ENCODE results near the gene ASIC3.
"Not testable (repeated sequence)": the region's sequence is repeated elsewhere in the genome, so short reads cannot be mapped to it uniquely, and the experiment has no call there.

The ASIC3 gene

DNA sequence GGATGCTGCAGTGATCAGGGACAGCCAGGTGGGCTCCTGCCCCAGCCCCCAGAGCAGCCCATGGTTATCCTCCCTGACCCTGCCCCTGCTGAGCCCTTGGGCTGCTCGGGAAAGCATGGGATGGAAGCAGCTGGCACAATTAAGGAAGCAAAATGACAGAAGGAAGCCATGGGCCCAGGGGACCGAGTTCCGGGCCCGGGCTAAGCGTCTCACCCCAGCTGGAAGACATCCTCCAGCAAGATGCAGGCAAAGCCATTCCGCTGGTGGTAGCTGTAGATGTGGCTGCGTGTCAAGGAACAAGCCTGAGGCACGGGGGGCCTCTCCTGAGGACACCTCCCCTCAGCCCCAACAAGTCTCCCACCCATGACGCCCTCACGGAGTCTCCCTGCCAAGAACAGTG lies 25.1 kb upstream of the ASIC3 start:
- Histone ChIP-seq H3K9ac (ENCODE audit: low read depth, low read length, poor library complexity, severe bottlenecking) (no peak overlapping the region), H2AFZ (ENCODE audit: low read length) (no peak overlapping the region), H3K36me3 (ENCODE audit: insufficient read depth, low read length) (no peaks in the 10 kb centered on the region)

DNA sequence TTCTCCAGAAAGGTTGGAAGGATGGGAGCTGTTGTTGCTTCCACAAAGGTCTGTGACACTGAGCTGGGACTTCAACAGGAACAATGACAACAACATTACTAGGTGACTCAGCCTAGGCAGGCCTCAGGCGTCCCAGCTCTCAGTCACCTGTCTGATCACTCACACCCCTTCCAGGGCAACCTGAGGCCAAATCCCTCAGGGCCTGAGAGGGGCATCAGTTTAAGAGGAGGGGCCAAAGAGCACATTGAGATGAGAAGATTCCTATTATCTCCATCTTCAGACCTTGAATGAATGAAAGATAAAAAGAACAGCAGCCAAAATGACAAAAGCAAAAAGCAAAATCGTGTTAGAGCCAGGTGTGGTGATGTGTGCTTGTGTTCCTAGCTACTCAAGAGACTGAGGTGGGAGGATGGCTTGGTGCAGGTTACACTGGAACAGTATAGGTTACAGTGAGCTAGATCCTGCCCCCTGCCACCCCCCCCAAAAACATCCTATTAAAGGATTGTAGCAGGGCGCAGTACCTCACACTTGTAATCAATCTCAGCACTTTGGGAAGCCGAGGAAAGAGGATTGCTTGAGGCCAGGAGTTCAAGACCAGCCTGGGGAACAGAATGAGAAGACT lies 23.8 kb upstream of the ASIC3 start, which contains the start of gene ATG9B:
Gene ATG9B (minus strand): TSS at position 60 of the 622 bp plus-strand sequence. CDS start 71 bp downstream, outside the sequence.
- Histone ChIP-seq H3F3A (ENCODE audit: low read depth) (no peaks in the 10 kb centered on the region), H3K27me3 (ENCODE audit: insufficient read depth, low read length, poor library complexity, severe bottlenecking) (no peaks in the 10 kb centered on the region), H3K4me1 (ENCODE audit: insufficient read depth, low read length, poor library complexity, severe bottlenecking) (peaks cover 7% of the 10 kb centered on the region), H3K36me3 (ENCODE audit: insufficient read depth, low read length) (no peaks in the 10 kb centered on the region), H3K4me3 (ENCODE audit: low read length, poor library complexity, severe bottlenecking) (no peak within 1 kb of the TSS), H3K9me2 (replicated peaks; ENCODE audit: low read depth, low read length) (no peaks in the 10 kb centered on the region), H3K9ac (ENCODE audit: low read depth, low read length, poor library complexity, severe bottlenecking) (no peak within 1 kb of the TSS), H3K79me2 (ENCODE audit: insufficient read depth, low read length) (peaks cover 6% of the 10 kb centered on the region; the same call in 1 of the 2 replicates), H3K9me3 (ENCODE audit: insufficient read depth, low read depth, low read length) (no peaks in the 10 kb centered on the region), H2AFZ (ENCODE audit: low read length) (no peak within 1 kb of the TSS), H3K4me2 (ENCODE audit: low read depth, low read length, poor library complexity, severe bottlenecking) (no peak within 1 kb of the TSS), H4K20me1 (ENCODE audit: insufficient read depth, low read length, poor library complexity, severe bottlenecking) (no peaks in the 10 kb centered on the region)
- TF ChIP-seq, protein P1, sequence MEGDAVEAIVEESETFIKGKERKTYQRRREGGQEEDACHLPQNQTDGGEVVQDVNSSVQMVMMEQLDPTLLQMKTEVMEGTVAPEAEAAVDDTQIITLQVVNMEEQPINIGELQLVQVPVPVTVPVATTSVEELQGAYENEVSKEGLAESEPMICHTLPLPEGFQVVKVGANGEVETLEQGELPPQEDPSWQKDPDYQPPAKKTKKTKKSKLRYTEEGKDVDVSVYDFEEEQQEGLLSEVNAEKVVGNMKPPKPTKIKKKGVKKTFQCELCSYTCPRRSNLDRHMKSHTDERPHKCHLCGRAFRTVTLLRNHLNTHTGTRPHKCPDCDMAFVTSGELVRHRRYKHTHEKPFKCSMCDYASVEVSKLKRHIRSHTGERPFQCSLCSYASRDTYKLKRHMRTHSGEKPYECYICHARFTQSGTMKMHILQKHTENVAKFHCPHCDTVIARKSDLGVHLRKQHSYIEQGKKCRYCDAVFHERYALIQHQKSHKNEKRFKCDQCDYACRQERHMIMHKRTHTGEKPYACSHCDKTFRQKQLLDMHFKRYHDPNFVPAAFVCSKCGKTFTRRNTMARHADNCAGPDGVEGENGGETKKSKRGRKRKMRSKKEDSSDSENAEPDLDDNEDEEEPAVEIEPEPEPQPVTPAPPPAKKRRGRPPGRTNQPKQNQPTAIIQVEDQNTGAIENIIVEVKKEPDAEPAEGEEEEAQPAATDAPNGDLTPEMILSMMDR (conservative IDR thresholded peaks at IDR 0.05; ENCODE audit: low read length): no peak
- TF ChIP-seq EZH2phosphoT487 (IDR thresholded peaks at IDR 0.05; ENCODE audit: borderline replicate concordance): no peak

More for the DNA sequence above, 25.1 kb upstream of the ASIC3 start:
- H4K20me1 ChIP-seq (ENCODE audit: insufficient read depth, low read length, poor library complexity, severe bottlenecking): no peaks in the 10 kb centered on the region
- no peak overlapping the region for H3K4me2 ChIP-seq (ENCODE audit: low read depth, low read length, poor library complexity, severe bottlenecking)
- no peaks in the 10 kb centered on the region for H3F3A ChIP-seq (ENCODE audit: low read depth)
- H3K9me2 ChIP-seq (replicated peaks; ENCODE audit: low read depth, low read length): no peaks in the 10 kb centered on the region
- H3K4me3 ChIP-seq (ENCODE audit: low read length, poor library complexity, severe bottlenecking): no peak overlapping the region
- H3K27me3 ChIP-seq (ENCODE audit: insufficient read depth, low read length, poor library complexity, severe bottlenecking): no peaks in the 10 kb centered on the region
- no peaks in the 10 kb centered on the region for H3K79me2 ChIP-seq (ENCODE audit: insufficient read depth, low read length)
- H3K9me3 ChIP-seq (ENCODE audit: insufficient read depth, low read depth, low read length): no peaks in the 10 kb centered on the region
- H3K4me1 ChIP-seq (ENCODE audit: insufficient read depth, low read length, poor library complexity, severe bottlenecking): peaks cover 3% of the 10 kb centered on the region
- TF ChIP-seq, protein P1 (conservative IDR thresholded peaks at IDR 0.05; ENCODE audit: low read length): no peak
- TF ChIP-seq EZH2phosphoT487 (IDR thresholded peaks at IDR 0.05; ENCODE audit: borderline replicate concordance): no peak

DNA sequence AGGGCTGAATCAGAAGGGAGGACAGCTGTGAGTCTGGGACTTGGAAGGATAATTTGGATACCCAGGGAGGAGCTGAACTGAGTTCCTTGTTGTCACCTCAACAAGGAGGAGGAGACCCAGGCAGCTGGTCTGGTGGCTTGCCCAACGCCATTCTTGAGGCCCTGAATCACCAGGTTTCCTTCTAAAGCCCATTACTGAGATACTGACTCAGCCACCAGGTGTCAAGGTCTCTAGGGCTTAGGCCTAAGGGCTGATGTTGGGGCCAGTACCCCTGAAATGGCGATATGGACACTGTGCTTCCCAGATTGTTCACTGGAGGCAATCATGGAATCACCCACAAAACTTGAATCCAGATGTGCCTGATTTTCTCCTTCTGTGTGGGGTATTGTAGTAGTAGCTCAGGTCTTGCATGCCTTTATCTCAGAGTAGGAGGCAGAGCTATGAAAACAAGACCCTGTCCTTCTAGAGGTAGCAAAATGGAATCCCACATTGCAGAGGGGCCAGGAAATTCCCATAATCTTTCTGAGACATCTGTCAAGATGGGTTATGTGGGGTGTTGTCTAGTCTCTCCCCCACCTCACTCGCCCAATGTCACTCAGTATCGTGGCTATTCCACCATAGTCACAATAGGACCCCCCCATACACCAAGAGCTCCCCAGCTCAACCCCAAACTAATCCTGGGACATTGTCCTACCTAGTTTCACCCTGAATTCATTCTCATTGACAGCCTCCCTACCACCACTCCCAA lies 22.2 kb upstream of the ASIC3 start:
- Histone ChIP-seq H3K9me2 (replicated peaks; ENCODE audit: low read depth, low read length) (no peaks in the 10 kb centered on the region), H2AFZ (ENCODE audit: low read length) (no peak overlapping the region), H3K4me2 (ENCODE audit: low read depth, low read length, poor library complexity, severe bottlenecking) (no peak overlapping the region), H3K4me3 (ENCODE audit: low read length, poor library complexity, severe bottlenecking) (no peak overlapping the region), H4K20me1 (ENCODE audit: insufficient read depth, low read length, poor library complexity, severe bottlenecking) (no peaks in the 10 kb centered on the region), H3F3A (ENCODE audit: low read depth) (no peaks in the 10 kb centered on the region), H3K79me2 (ENCODE audit: insufficient read depth, low read length) (peaks cover 6% of the 10 kb centered on the region; the same call in 1 of the 2 replicates), H3K4me1 (ENCODE audit: insufficient read depth, low read length, poor library complexity, severe bottlenecking) (peaks cover 9% of the 10 kb centered on the region), H3K27me3 (ENCODE audit: insufficient read depth, low read length, poor library complexity, severe bottlenecking) (no peaks in the 10 kb centered on the region), H3K9ac (ENCODE audit: low read depth, low read length, poor library complexity, severe bottlenecking) (no peak overlapping the region), H3K9me3 (ENCODE audit: insufficient read depth, low read depth, low read length) (no peaks in the 10 kb centered on the region), H3K36me3 (ENCODE audit: insufficient read depth, low read length) (no peaks in the 10 kb centered on the region)
- TF ChIP-seq EZH2phosphoT487 (IDR thresholded peaks at IDR 0.05; ENCODE audit: borderline replicate concordance): no peak
- TF ChIP-seq, protein P1 (conservative IDR thresholded peaks at IDR 0.05; ENCODE audit: low read length): no peak

DNA sequence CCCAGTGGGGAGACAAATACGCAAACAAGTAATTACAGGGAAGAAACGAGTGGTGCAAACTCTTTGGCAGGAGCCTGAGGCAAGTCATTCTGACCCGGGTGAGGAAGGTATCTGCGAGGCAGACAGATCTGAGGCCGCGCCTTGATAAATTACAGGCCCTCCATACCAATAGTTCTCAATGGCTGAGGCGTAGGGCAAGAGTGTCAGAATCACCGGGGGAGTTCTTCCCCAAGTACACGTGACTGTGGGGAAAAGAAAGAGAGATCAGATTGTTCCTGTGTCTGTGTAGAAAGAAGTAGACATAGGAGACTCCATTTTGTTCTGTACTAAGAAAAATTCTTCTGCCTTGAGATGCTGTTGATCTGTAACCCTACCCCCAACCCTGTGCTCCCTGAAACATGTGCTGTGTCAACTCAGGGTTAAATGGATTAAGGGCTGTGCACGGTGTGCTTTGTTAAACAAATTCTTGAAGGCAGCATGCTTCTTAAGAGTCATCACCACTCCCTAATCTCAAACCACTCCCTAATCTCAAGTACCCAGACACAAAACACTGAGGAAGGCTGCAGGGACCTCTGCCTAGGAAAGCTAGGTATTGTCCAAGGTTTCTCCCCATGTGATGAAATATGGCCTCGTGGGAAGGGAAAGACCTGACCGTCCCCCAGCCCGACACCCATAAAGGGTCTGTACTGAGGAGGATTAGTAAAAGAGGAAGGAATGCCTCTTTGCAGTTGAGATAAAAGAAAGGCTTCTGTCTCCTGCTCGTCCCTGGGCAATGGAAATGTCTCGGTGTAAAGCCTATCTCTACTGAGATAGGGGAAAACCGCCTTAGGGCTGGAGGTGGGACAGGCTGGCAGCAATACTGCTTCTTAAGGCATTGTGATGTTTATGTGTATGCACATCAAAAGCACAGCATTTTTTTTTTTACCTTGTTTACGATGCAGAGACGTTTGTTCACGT lies 21.3 kb upstream of the ASIC3 start:
- H3K9me3 ChIP-seq (ENCODE audit: insufficient read depth, low read depth, low read length); H3K27me3 ChIP-seq (ENCODE audit: insufficient read depth, low read length, poor library complexity, severe bottlenecking); H3K9me2 ChIP-seq (replicated peaks; ENCODE audit: low read depth, low read length); H3K36me3 ChIP-seq (ENCODE audit: insufficient read depth, low read length); H3K79me2 ChIP-seq (ENCODE audit: insufficient read depth, low read length); H3F3A ChIP-seq (ENCODE audit: low read depth); H3K4me1 ChIP-seq (ENCODE audit: insufficient read depth, low read length, poor library complexity, severe bottlenecking); H3K9ac ChIP-seq (ENCODE audit: low read depth, low read length, poor library complexity, severe bottlenecking); H4K20me1 ChIP-seq (ENCODE audit: insufficient read depth, low read length, poor library complexity, severe bottlenecking): not testable (repeated sequence)
- Histone ChIP-seq H3K4me2 (ENCODE audit: low read depth, low read length, poor library complexity, severe bottlenecking) (peak overlapping the region; percentile 71), H2AFZ (ENCODE audit: low read length) (peak overlapping the region; percentile 80; the same call in 1 of the 2 replicates), H3K4me3 (ENCODE audit: low read length, poor library complexity, severe bottlenecking) (peak overlapping the region; percentile 82)
